HG03469 (cell line): Measurements from ENCODE around the gene CDKAL1.
A peak's percentile ranks its signal among the peaks of the same experiment; 100 is the strongest.
"Not testable (repeated sequence)": the region's sequence is repeated elsewhere in the genome, so short reads cannot be mapped to it uniquely, and the experiment has no call there.

Source experiments
- ATAC-seq: cut with Tn5 transposase; IDR thresholded peaks from one replicate; pipeline ENCODE4 v1.9.1; 2021; ENCODE audit warnings: mild to moderate bottlenecking, moderate library complexity, moderate number of reproducible peaks; ENCODE audit not compliant: unreplicated experiment

The CDKAL1 gene

DNA sequence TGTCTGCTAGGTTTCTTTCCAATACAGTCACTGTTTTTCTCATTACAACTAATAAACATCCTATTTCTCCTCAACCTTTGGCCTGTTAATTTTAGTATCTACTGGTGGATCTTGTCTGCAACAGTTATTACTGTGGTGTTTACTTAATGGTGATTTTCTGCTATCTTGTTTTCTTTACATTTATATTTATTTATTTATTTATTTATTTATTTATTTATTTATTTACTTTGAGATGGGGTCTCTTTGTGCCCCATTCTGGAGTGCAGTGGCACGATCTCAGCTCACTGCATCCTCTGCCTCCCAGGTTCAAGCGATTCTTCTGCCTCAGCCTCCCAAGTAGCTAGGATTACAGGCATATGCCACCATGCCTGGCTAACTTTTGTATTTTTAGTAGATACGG, 15.1 kb downstream of the CDKAL1 start:
- not testable (repeated sequence) for ATAC-seq

DNA sequence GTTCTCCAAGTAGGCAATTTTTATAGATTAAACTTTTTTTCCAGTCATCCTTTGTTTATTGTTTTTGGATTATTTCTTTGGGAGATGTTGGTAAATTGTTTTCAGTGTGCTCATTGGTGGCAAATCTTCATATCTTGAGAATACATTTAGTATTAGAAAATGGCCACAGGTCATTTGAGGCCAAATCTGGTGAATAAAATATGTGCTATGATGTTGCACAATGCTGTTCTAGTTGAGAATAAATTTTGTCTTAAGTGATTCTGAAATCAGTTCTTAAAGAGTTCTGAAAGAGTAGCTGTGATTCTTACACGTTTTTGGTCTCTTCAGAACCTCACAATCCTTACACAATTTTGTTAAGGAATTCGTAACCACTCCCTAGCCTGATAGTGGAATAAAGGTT, 20.1 kb downstream of the CDKAL1 start:
- no peak for ATAC-seq

DNA sequence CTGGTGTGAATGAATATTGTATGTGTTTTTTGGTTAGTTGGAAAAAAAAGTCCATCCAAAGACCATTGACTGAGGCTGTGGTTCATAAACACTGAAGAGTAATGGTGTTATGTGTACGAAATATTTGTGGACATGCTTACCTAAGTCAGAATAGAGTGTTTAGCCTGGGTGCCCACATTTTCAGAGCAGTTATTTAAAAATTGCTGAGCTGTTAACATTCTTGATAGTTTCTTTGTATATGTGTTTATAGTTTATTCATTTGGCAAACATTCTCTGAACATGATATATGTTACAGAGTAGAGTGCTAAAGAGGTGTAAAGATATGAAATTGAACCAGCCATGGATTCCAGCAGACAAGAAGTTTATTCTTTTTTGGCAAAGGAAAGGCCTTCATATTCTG, 20.6 kb downstream of the CDKAL1 start:
- ATAC-seq, result no peak

DNA sequence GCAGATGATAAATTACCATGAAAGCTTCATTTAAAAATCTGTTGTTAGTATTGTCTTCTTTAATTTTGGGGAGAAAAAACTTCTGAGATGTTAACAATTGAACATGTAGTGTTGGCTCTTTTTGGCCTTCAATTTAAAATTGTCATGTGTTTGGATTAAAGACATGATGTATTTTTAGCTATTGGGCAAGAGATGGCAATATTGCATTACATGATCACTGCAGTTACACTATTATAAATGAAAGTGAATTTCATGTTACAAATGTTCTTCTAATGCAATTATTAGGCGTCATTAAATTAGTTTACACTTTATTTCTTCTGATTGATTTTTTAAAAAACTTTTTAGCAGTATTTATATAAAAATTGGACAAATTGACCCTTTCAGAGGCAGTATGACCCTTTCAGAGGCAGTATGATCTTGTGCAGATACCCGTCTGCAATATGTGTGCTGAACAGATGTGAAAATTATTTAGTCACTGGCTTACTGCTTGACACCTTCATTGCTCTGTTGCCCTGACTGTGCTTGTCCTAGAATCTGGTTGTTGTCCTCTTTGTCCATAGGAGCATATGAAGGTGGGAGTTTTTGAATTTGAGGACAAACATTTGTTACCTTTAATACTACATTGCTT, 25.8 kb downstream of the CDKAL1 start:
- ATAC-seq, result no peak

DNA sequence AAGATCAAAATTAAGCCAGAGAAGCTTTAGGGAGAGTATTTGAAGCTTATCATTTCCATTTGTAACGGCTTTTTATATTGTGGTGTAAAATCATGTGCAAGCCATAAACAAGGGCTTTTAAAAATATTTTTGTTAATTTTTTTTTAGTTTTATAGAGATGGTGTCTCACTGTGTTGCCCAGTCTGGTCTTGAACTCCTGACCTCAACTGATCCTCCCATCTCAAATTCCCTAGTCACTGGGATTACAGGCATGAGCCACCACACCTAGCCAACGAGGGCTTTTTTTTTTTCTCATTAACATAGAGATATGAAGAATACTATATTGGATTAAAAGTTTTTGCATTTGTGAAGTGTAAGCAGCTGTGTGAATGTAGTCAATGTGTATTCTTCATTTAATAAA, 29.1 kb downstream of the CDKAL1 start:
- no peak for ATAC-seq

DNA sequence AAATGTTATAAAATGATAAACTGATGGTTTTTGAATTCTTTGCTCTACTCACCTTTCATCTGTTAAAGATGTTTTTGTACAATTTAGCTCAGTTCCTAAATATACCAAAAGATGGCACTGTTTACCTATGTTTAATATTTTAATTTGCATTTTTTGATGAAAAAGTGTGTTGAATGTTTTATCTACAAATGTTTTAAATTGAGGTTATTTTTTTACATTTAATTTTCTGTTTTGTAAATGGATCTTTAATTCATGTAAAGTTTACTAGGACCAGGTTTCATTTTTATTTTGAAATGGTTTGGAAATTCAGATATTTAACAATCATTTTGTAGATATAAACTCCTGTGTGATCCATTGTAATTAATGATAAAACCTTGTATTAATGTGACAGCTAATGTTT, 30.0 kb downstream of the CDKAL1 start:
- ATAC-seq, result no peak

DNA sequence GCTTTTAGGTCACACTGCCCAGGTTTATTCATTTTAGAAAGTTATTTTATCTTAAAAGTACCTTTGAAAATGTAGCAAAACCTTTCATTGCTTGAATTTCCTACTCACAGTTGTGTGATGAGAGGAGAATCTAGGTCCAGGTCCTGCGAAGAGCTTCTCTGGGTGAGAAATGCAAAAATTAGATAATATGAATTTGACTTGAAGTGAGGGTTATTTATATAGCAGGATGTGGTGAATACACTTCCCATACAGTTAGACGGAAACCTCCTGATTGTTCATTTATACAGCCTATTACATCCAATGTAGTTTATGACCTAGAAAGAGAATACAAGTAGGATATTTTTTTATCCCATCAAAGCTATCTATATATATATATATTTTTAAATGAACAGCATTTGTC, 30.5 kb downstream of the CDKAL1 start:
- ATAC-seq, result peak; percentile 81

DNA sequence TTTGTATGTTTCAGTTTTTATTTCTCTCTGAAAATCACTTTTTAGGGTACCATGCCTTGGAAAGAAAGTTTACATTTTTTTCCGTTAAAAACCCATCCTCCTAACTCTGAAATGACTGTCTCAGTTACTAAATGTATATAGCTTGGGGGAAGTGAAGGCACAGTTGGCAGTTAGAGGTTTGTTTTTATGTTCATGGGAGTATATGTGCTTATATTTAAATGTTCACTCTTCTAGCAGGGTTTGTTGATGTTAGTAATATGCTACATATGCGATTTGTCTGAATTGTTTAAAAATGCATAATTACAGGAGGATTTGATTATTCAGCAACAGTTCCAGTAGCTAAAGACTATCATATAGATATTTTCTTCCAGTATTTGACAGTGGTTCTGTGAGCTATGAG, 31.1 kb downstream of the CDKAL1 start:
- peak; percentile 18 for ATAC-seq

DNA sequence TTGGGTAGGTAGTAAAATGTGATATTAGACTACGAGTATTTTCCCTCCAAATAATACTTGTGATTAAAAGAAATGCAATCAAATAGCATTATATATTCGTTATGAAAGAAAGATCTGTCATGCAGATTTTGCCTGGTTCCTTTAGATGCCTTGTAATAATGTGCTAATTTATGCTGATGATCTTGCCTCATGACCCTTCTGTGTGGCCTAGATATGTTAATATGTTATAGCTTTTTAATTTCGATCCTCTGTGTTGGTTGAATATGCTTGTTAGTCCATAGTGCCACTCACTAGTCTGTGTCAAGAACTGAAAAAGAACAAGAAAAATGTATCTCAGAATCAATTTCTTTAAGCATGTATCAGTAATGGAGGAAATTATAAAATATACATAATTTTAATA, 31.9 kb downstream of the CDKAL1 start:
- ATAC-seq, result no peak

DNA sequence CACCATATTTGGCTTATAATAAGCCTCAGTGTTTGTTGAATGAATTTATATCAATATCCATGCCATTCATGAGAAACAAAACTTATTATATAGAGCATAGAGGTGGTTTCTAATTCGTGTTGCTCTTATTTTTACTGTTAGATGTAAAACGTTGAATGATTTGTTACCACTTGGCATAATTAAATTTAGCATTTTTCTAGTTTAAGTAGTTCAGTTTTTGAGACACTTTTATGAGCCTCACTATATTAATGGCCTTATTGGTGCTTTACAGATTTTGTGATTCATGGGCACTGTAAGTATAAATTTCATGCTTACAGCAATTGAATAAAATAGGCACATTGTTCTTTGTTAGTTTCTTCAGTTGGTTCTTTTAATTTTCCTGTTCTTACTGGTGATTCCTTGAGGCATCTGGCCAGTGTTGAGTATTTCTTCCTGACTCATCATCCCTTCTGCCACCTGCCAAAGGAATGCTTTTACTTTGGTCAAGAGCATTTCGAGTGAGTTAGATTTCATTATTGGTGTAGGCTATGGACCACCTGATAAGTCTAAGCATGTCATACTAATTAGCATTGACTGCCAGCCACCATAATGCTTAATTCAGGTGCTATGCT, 34.8 kb downstream of the CDKAL1 start:
- no peak for ATAC-seq

DNA sequence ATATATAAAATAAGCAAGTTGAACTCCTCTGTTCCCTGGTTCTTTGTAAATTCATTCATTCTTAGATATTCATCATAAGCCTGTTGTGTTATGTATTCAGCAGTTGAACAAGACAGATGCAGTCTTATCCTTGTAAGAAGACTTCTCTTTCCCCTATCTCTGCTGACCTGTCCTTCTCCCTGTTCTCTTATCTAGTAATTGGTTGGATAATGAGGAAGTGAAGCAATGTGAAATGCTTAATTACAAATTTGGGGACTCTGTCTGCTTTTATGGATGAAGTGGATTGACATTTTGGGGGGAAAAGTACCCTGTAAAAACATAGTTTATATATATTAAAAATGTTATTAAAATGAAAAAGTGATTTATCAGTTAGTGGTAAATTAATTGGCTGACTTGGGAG, 37.0 kb downstream of the CDKAL1 start:
- ATAC-seq, result no peak

DNA sequence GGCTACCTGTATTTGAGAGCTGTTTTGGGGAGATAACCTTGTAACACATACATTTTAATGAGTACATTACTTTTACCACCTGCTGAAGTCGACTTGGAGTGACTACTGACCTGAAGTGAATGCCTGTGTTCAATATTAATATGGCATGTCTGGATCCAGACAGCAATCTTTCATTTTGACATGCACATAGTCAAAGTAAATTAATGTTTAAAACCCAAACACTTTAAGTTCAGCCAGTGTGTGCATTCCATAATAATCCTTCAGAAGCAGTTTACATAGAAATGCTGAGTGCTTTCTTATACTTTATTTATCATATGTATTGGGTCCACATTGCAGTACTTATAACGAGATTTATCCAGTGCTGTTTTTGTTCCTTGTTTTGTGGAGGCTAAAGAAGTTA, 38.0 kb downstream of the CDKAL1 start:
- no peak for ATAC-seq

DNA sequence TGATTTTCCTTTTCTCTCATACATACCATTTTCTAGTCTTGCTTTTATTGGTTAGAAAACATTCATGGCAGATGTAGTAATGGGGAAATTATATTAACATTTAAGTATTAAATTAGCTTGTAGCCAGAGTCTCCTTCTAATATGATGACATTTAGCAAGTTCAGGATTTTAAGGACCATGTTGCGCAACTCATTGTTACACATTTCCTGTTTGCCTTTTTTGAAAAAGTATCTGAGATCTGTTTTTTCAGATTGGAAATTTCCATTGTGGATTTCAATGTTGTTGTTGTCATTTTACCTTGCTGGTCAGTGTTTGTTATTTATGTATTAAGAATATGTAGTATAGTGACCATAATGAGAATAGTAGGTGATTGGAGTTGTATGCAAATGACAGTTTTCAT, 38.7 kb downstream of the CDKAL1 start:
- ATAC-seq, result no peak

DNA sequence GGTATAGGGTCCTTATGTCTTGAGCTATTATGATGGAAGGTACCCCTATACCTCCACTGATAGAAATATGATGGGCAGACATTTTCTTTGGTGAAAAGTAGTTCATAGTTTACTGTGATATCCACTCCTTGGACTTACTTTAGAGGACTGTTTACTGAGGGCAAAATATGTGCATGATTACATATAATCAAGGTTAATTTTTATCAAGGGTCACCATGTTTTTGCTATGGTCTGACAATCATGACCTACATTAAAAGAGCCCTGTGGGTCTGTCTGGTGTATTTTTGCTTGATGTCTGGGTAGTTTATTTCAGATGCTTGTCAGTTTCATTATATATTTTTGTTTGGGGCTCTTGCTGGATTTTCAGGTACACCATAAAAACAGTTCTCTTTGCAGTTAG, 40.1 kb downstream of the CDKAL1 start:
- no peak for ATAC-seq

DNA sequence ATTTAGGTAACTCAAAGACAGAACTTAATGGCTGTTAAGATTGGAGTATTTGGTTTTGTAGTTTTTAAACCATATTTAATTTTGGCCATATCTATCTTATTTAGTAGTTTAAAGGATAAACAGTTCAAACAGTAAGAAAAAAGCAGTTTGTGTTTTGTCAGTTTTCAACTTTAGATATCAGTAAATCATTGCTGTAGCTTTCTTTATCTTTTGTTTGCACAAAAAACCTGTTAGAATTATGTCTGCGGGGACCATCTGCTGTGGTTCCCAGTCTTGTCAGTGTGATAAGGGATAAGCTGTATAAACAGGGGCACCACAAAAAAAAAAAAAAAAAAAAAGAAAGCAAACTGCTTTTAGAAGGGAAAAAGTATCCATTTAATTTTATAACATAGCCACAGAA, 40.9 kb downstream of the CDKAL1 start:
- no peak for ATAC-seq

DNA sequence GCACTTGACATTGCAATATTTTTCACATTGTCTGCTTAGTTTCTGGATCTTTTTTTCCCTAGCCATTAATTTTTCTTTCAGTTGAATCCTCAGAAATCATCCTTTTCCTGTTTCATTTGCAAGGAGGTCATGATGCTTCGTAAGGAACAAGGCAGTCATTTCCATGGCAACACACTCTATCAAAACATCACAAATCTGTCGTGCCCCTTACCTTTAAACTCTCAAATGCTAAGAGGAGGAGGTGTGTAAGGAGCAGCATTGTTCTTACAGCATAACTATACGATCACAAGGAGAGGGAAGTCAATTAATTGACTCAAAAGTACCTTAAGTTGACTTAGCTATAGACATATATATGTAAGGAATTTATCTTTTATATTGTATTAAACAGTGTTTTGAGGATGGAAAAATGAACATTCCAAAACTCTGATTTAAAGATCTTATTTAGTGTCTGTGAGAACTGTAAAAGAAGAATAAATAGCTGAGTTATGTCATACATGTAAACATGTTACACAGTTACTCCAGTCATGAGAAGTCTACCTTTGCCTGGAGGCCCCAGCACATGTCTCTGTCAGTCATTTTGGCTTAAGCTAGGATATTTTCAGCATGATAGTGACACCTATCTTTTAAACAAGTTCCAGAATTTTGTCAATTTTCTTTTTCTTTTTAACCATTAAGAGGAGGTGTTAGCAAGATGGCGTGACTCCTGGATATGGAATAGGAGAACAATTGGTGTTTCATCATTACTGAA, 41.6 kb downstream of the CDKAL1 start:
- ATAC-seq, result no peak

DNA sequence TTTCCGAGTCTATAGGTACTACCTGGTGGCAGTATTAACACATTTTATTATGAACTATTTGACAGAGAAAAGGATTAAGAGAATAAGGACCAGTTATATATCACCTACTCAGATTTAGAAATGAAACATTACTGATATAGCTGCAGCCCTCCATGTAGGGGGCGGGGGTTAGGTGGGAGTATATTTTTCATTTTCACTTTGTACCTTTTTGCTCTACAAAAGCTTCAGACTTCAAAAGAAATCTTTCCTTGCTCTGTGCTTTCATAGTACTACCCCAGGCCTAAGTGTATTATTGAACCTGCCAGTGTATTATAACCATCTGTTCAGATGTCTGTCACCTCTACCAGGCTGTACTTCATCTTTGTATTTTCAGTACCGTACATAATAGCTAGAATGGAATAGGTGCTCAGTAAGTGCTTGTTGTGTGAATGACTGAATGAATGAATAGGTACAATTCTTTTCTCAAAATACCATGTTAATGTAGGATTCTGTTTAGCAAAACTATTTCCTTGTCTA, 43.0 kb downstream of the CDKAL1 start:
- ATAC-seq, result no peak

DNA sequence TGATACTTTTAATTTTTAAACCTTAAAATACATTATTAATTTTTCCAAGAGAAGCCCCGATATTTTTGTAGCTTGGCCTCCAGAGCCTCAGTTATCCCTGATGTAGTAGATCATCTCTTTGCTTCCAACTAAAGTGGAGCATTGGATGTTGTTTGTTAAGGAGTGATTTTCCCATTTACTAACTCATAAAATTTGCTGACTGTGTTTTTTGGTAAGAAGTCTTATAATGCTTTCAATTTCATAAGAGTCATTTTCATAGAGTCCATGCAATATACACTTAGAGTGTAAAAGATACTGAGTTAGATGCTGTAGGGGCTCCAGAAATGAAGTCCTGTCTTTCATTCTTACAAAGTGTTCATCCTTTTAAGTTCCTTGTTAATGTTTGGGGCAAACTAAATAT, 46.8 kb downstream of the CDKAL1 start:
- ATAC-seq, result no peak

DNA sequence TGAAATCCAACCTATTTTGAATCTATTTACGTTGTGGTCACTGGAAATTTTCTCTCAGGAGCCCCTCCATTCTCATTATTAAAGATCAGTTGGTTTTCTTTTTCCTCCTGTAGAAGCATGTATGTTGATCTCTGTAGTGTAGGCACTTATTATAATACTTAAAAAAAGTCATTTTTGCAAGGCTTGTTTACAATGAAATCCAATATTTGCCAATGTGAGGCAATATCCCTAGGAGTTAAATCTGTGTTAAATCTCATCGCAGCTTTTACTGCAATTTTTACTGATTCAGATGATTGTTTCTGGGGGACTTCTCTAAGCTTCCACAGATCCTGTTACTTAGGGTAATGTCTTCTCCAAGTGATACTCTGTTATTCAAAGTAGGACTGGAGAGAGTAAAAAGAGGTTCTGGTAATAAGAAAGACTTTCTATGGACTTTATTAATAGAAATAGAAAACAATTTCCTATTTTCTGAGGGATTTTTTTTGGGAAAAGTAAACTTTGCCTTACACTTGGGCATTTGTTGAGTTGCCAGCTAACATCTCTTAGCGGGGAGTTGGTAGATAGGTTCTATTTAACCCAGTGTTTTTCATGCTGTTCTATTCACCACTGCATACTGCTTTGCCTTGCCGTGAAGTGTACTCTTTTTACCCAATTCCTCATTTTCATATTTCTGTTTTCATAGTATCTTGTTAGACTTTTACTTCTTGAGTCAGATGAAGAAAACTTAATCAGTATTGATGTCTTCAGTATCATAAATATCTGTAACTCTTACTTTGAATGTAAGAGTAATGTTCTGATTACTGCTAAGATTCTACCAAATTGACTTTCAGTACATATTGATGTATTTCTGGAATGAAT, 48.6 kb downstream of the CDKAL1 start:
- no peak for ATAC-seq

DNA sequence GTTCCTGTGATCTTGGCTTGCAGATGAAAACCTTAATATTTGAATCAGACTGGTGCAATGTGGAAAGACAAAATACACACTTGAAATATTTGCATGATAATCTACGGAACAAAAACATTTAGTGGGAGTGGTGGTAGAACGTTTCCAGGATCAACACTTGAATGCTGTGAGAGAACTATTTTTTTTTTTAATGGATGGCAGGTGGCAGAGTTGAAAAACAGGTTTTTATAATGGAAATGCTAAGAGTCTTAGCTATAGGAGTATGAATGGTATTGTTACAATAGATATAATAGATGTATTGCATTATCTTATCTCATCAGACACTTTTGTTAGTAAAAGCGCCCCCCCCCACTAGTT, 49.2 kb downstream of the CDKAL1 start:
- ATAC-seq, result no peak

DNA sequence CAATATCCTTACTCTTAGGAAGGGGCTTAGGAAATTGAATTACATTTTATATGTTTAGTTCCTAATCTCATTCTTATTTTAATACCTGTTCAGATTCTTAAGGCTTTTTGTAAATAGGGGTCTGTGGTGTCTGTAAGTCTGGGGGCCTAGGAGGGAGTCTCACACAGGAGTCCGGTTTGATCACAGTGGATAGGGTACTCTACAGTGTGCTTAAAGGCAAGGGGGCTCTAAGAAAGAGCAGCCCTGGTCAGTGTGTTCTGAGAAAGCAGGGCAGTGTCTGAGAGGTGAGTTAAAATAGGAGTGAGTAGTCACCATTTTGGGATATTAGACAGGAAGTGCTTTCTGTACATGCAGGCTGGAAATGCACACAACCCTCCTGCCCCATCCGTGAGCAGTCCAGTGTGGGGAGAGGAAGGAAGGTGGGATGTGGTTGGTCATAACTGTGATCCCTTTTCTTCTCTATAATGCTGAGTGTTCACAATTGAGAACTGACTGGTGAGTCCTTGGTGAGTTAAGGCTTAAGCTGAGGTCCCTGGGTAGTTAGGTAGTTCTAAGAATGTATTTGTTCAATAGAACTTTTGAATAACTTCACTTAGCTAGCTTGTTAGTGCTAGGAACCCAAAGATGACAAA, 50.0 kb downstream of the CDKAL1 start:
- ATAC-seq, result no peak
